NB4 (cell line): ENCODE results near the gene CCDC57.

Source experiments
- MYC ChIP-seq: IDR thresholded peaks from 2 replicates; pipeline ENCODE4 v1.6.1; 2011; ENCODE audit warnings: low read depth, low read length
- POLR2A ChIP-seq: IDR thresholded peaks from 2 replicates; pipeline ENCODE4 v1.6.1; 2011; ENCODE audit warnings: mild to moderate bottlenecking; ENCODE audit not compliant: insufficient read length; ENCODE audit errors: extremely low read depth
- TF ChIP-seq, protein P1 (sequence below): IDR thresholded peaks from one replicate; pipeline ENCODE4 v1.5.1; 2012; ENCODE audit warnings: low read depth, low read length
- TF ChIP-seq, protein P2 (sequence below): IDR thresholded peaks from 2 replicates; pipeline ENCODE4 v1.6.1; 2011; ENCODE audit warnings: low read depth, low read length

DNA sequence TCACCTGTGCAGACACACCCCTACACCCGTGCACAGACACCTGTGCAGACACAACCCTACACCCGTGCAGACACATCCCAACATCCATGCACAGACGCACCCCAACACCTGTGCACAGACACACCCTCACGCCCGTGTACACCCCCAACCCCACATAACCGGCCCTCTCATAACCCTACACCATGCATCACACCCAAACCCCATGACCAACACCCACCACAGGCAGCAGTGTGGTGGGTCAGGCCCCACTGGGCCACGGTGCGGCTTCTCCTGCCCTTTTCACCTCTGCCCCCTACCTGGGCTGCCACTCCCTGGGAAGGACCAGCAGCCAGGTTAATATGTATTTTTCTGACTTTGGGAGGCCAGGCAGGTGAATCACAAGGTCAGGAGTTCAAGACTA, 12.0 kb upstream of the CCDC57 start:
- TF ChIP-seq, protein P1, sequence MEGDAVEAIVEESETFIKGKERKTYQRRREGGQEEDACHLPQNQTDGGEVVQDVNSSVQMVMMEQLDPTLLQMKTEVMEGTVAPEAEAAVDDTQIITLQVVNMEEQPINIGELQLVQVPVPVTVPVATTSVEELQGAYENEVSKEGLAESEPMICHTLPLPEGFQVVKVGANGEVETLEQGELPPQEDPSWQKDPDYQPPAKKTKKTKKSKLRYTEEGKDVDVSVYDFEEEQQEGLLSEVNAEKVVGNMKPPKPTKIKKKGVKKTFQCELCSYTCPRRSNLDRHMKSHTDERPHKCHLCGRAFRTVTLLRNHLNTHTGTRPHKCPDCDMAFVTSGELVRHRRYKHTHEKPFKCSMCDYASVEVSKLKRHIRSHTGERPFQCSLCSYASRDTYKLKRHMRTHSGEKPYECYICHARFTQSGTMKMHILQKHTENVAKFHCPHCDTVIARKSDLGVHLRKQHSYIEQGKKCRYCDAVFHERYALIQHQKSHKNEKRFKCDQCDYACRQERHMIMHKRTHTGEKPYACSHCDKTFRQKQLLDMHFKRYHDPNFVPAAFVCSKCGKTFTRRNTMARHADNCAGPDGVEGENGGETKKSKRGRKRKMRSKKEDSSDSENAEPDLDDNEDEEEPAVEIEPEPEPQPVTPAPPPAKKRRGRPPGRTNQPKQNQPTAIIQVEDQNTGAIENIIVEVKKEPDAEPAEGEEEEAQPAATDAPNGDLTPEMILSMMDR = no peak
- TF ChIP-seq POLR2A (no peak), MYC (no peak)
- TF ChIP-seq, protein P2, sequence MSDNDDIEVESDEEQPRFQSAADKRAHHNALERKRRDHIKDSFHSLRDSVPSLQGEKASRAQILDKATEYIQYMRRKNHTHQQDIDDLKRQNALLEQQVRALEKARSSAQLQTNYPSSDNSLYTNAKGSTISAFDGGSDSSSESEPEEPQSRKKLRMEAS = no peak
